Memory B cell (primary cell): ENCODE results near the gene UBAC1.

Experiments used
- ATAC-seq: fragments of 150-1000 bp; cut with Tn5 transposase; 2 replicates; pipeline ENCODE4 v1.10.0; 2021; ENCODE audit warnings: low read depth, mild to moderate bottlenecking, moderate library complexity
- DNase-seq, 2 donors: peaks; one replicate each; pipeline ENCODE4 v3.0.0; 2022; ENCODE audit warnings: low spot score in 2 of 2
- H3K27ac Mint-ChIP-seq: one replicate; pipeline ENCODE4 v1.8.0; 2022; ENCODE audit warnings: mild to moderate bottlenecking, moderate library complexity, mixed read lengths
- H3K27me3 Mint-ChIP-seq: one replicate; pipeline ENCODE4 v1.8.0; 2022; ENCODE audit warnings: mixed read lengths
- H3K36me3 Mint-ChIP-seq: one replicate; pipeline ENCODE4 v1.8.0; 2022; ENCODE audit warnings: mild to moderate bottlenecking, mixed read lengths
- H3K4me1 Mint-ChIP-seq: one replicate; pipeline ENCODE4 v1.8.0; 2022; ENCODE audit warnings: mixed read lengths
- H3K4me3 Mint-ChIP-seq: one replicate; pipeline ENCODE4 v1.8.0; 2022; ENCODE audit warnings: mild to moderate bottlenecking, moderate library complexity, mixed read lengths
- H3K9me3 Mint-ChIP-seq: one replicate; pipeline ENCODE4 v1.8.0; 2022; ENCODE audit warnings: mixed read lengths

Gene UBAC1

DNA sequence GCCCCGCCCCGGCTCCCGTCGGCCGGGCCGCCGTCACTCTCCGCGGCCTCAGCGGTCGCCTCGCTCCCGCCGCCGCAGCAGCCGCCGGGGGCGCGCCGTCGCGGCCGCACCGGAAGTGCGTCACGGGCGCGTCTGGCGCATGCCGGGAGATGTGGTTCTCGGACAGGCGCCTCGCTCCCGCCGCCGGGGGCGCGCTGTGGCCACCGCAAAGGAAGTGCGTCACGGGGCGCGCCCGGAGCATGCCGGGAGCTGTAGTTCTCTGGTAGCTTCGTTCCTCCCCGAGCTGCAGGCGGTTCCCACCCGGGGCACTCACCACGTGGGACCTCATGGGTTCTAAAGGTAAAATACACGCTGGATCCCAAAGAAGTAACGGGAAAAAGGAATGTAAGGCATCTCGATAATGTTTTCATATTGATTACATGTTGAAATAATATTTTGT is at the start of gene UBAC1:
UBAC1 (minus strand) TSS at position 97 of the 439 bp plus-strand sequence. CDS start 211 bp downstream, outside the sequence.
- peak within 1 kb of the TSS; percentile 85 for H3K27ac Mint-ChIP-seq
- no peaks in the 10 kb centered on the region for H3K9me3 Mint-ChIP-seq
- peak; percentile 94 for ATAC-seq
- H3K27me3 Mint-ChIP-seq = peaks cover 12% of the 10 kb centered on the region
- DNase-seq = peak; percentile 92 to 94
- H3K4me1 Mint-ChIP-seq = peaks cover 23% of the 10 kb centered on the region
- H3K4me3 Mint-ChIP-seq = peak within 1 kb of the TSS; percentile 88
- H3K36me3 Mint-ChIP-seq = peaks cover 4% of the 10 kb centered on the region

DNA sequence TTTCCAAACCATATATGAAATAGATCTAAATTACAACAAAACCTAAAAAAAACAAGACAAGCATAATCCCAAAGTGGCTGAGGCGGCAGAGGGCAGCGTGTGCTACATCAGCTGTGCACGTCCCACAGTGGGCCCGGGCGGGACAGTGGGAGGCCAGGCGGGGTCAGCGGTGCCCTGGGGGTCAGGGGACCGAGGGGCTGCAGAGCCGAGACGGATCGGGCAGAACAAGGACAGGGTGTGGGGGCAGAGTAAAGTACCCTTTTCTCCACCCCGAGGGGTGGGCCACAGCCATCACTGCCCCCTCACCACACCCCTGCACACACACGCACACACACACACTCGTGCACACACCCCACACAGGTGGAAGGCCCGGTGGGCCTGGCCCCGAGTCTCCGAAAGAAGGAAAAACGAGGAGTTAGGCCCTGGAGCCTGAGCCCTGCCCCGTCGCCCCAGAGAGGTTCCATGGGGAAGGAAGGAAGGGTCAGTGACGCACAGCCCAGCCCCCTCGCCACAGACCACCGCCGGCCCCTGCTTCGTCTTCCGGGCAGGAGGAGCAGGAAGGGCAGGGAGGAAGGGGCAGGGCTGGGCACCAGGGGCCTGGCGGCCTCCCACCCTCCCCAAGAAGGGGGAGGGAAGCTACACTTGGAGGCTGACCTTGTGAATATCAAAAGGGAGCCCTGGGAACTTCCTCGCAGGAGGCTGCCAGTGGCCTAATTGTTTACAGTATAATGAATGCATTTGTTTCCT is 49.6 kb upstream of the UBAC1 start:
- peaks cover 8% of the 10 kb centered on the region for H3K27me3 Mint-ChIP-seq
- H3K4me1 Mint-ChIP-seq = no peaks in the 10 kb centered on the region
- H3K36me3 Mint-ChIP-seq = no peaks in the 10 kb centered on the region
- H3K27ac Mint-ChIP-seq = no peak overlapping the region
- no peaks in the 10 kb centered on the region for H3K9me3 Mint-ChIP-seq
- no peak overlapping the region for H3K4me3 Mint-ChIP-seq
- DNase-seq (no peak), ATAC-seq (no peak)

- DNase-seq (no peak), ATAC-seq (no peak)
- H3K36me3 Mint-ChIP-seq = no peaks in the 10 kb centered on the region
- H3K27me3 Mint-ChIP-seq = peaks cover 8% of the 10 kb centered on the region
- no peaks in the 10 kb centered on the region for H3K9me3 Mint-ChIP-seq
- no peaks in the 10 kb centered on the region for H3K4me1 Mint-ChIP-seq
- H3K27ac Mint-ChIP-seq = no peak overlapping the region
- no peak overlapping the region for H3K4me3 Mint-ChIP-seq
Observed at GRCh38 chr9:136010176-136010575, 49.0 kb upstream of the UBAC1 start.

- Mint-ChIP-seq H3K4me3 (no peak overlapping the region), H3K27ac (no peak overlapping the region), H3K36me3 (no peaks in the 10 kb centered on the region), H3K9me3 (no peaks in the 10 kb centered on the region), H3K4me1 (no peaks in the 10 kb centered on the region), H3K27me3 (peaks cover 7% of the 10 kb centered on the region)
- DNase-seq (no peak), ATAC-seq (no peak)
Observed at GRCh38 chr9:136009516-136009915, 48.3 kb upstream of the UBAC1 start.

DNA sequence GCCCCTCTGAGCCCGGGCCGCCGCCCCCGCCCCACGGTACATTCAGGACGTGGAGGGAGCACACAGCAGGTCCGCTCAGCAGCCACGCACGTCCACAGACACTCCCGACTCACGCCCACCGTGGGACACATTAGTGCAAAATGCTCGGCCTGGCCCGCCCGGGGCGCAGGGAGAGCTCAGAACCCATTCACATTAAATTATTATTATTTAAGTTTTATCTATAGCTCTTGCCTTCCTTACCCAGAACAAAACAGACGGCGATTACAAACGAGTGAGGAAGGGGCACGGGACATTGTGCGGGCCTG is 47.5 kb upstream of the UBAC1 start:
- Mint-ChIP-seq H3K27me3 (peaks cover 8% of the 10 kb centered on the region), H3K36me3 (no peaks in the 10 kb centered on the region), H3K4me3 (no peak overlapping the region), H3K9me3 (no peaks in the 10 kb centered on the region), H3K4me1 (peaks cover 5% of the 10 kb centered on the region), H3K27ac (no peak overlapping the region)
- ATAC-seq (no peak), DNase-seq (no peak)

DNA sequence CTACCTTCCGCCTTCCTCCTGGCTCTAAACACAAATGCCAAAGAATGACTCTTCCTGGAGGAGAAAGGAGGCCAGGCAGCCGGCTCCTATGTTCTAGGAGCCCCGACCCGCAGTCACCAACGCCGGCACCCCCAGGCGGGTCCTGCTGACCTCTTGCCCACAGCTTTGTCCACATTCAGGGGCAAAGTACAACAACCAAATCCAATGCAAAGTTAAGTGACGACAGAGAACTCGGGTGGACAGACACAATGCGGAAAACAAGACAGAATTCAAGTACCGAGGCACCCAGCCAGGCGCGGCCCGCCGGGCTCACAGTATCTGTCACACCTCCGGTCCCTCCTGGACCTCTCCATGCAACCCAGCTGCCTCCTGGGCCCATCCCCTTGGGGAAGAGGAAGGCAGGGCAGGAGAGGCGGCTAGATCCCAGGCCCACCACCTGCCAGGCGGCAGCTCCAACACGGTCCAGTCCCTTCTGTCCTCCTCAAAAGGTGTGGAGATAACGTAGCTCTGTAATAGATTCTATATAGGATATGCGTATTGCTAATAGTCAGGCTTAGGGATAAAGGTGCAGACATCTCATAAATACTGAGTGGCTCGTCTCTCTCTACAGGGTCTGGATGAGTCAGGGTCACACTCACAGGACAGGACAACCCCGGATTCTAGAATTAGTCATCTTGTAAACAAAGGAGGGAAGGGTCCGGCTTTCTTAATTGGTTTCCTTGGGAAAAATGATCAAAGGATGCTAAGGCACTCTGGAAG is 46.9 kb upstream of the UBAC1 start:
- H3K36me3 Mint-ChIP-seq = no peaks in the 10 kb centered on the region
- ATAC-seq (no peak), DNase-seq (no peak)
- H3K4me1 Mint-ChIP-seq = peaks cover 5% of the 10 kb centered on the region
- H3K27ac Mint-ChIP-seq = no peak overlapping the region
- no peaks in the 10 kb centered on the region for H3K9me3 Mint-ChIP-seq
- H3K27me3 Mint-ChIP-seq = peaks cover 8% of the 10 kb centered on the region
- H3K4me3 Mint-ChIP-seq = no peak overlapping the region

DNA sequence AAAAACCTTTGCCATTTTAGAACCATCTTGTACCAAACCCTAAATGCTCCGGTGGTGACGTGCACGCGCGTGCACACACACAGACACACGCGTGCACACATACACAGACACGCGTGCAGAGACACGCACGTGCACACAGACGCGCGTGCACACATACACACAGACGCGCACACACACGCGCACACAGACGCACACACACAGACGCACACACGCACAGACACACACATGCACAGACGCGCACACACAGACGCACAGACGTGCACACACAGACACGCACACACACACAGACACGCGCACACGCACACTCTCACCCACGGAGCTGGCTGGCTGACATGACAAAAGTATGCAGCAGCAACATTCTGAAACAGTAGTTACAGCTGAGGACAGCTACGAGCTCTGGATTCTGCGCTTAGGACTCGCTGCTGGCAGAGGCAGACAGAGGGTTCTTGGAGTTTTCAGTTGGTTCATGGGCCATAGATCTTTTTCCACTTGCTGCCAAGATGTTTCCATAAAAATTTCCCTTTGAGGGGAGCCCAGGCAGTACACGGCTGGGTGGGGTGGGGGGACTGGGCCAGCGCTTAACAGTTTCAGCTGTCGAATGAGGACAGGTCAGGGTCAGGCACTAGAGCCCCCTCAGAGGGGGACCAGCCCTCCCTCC is 46.2 kb upstream of the UBAC1 start:
- H3K27me3 Mint-ChIP-seq = peaks cover 10% of the 10 kb centered on the region
- no peak overlapping the region for H3K4me3 Mint-ChIP-seq
- H3K4me1 Mint-ChIP-seq = peaks cover 5% of the 10 kb centered on the region

GRCh38 chr9:136006169-136006568 is 45.0 kb upstream of the UBAC1 start:
- DNase-seq (no peak), ATAC-seq (no peak)
- Mint-ChIP-seq H3K27me3 (peaks cover 10% of the 10 kb centered on the region), H3K9me3 (no peaks in the 10 kb centered on the region), H3K4me3 (no peak overlapping the region), H3K36me3 (no peaks in the 10 kb centered on the region), H3K27ac (no peak overlapping the region), H3K4me1 (peaks cover 5% of the 10 kb centered on the region)

More for the DNA sequence above, 46.2 kb upstream of the UBAC1 start:
- DNase-seq (no peak), ATAC-seq (no peak)
- Mint-ChIP-seq H3K9me3 (no peaks in the 10 kb centered on the region), H3K27ac (no peak overlapping the region), H3K36me3 (no peaks in the 10 kb centered on the region)

- H3K27ac Mint-ChIP-seq = no peak overlapping the region
- DNase-seq (no peak), ATAC-seq (no peak)
- peaks cover 10% of the 10 kb centered on the region for H3K27me3 Mint-ChIP-seq
- no peak overlapping the region for H3K4me3 Mint-ChIP-seq
- no peaks in the 10 kb centered on the region for H3K36me3 Mint-ChIP-seq
- peaks cover 5% of the 10 kb centered on the region for H3K4me1 Mint-ChIP-seq
- H3K9me3 Mint-ChIP-seq = no peaks in the 10 kb centered on the region
Observed at GRCh38 chr9:136004712-136005111, 43.5 kb upstream of the UBAC1 start.

DNA sequence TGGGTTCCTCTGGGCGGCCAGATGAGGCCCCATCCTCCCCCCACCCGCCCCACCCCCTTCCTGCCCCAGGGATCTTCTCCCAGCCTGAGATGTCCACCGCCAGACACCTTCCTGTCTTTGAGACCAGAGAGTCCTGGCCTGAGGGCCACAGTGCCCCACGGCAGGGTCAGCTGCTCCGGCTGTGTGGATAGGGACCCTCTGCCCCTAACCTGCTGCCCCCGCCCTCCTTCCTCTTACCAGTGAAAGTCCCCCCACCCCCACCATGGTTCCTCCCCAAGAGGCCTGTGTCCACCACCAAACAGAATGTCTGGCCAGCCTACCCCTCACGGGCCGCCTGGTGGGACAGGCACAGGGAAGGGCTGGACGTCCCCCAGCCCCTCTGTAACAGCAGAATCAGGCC is 43.0 kb upstream of the UBAC1 start:
- no peak for ATAC-seq
- peaks cover 10% of the 10 kb centered on the region for H3K27me3 Mint-ChIP-seq

DNA sequence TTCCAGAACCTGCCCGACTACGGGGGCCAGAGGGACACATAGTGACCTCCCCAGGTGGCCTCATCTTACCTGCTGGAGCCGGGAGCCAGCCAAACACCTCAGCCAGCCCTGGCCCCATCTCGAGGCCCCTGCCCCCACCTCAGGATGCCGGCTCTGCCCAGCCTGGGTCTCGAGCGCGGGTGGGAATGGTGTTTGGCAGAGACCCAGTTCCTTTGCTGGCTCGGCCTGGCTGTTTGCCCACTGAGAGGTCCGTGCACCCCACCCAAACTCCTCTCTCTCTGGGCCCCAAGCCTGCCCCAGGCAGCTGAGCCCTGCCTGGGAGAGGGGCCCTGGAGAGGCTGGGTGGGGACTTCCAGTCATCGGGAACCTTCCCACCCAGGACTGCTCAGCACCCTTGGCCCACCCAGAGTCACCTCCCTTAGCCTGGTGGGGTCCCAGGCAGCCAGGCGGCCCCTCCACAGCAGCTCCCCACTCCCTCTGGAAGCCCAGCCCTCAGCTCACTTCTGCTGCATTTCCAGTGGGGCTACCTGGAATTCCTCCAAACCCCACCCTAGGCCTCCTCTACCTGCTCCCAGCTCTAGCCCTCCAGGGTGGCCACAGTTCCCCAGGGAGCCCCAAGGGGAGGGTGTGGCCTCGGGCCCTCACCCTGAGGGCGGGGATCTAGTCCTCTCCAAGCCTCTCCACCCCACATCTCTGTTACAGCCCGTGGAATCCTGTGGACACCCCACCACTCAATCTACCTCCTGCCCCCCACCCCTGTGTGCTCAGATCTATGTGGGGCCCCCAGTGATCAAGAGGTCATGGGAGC is 42.4 kb upstream of the UBAC1 start:
- ATAC-seq (no peak), DNase-seq (no peak)
- Mint-ChIP-seq H3K4me1 (peaks cover 5% of the 10 kb centered on the region), H3K4me3 (no peak overlapping the region), H3K27me3 (peaks cover 10% of the 10 kb centered on the region), H3K9me3 (no peaks in the 10 kb centered on the region), H3K27ac (no peak overlapping the region), H3K36me3 (no peaks in the 10 kb centered on the region)

More for the DNA sequence above, 43.0 kb upstream of the UBAC1 start:
- no peak overlapping the region for H3K27ac Mint-ChIP-seq
- H3K4me3 Mint-ChIP-seq = no peak overlapping the region
- DNase-seq = no peak
- no peaks in the 10 kb centered on the region for H3K36me3 Mint-ChIP-seq
- H3K9me3 Mint-ChIP-seq = no peaks in the 10 kb centered on the region
- H3K4me1 Mint-ChIP-seq = peaks cover 5% of the 10 kb centered on the region

GRCh38 chr9:136002881-136003280 is 41.7 kb upstream of the UBAC1 start:
- DNase-seq (no peak), ATAC-seq (no peak)
- Mint-ChIP-seq H3K27ac (no peak overlapping the region), H3K36me3 (no peaks in the 10 kb centered on the region), H3K4me1 (peaks cover 5% of the 10 kb centered on the region), H3K4me3 (no peak overlapping the region), H3K9me3 (no peaks in the 10 kb centered on the region), H3K27me3 (peaks cover 10% of the 10 kb centered on the region)

DNA sequence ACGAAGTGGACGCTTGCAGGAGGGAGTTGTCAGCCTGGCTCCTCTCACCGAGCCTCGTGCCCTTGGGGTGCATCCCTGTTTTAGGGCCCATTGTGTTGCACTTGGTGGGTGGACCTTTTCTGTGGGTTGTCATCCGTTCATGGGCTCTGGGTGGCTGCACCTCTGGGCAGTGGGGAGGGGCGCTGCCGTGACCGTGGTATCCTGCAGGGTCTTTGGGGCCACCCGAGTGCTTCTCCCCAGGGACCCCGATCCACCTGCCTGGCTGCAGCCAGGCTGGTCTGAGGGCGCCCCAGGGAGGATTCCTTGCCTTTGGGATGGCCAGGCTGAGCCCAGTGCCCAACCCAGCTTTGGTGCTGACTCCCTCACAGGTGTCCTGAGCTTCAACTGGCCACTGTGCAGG is 41.0 kb upstream of the UBAC1 start:
- ATAC-seq (no peak), DNase-seq (no peak)
- H3K4me3 Mint-ChIP-seq = no peak overlapping the region
- no peak overlapping the region for H3K27ac Mint-ChIP-seq
- H3K4me1 Mint-ChIP-seq = peaks cover 5% of the 10 kb centered on the region
- H3K9me3 Mint-ChIP-seq = no peaks in the 10 kb centered on the region
- no peaks in the 10 kb centered on the region for H3K36me3 Mint-ChIP-seq
- H3K27me3 Mint-ChIP-seq = peaks cover 7% of the 10 kb centered on the region

- Mint-ChIP-seq H3K4me1 (peaks cover 5% of the 10 kb centered on the region), H3K27me3 (peaks cover 7% of the 10 kb centered on the region), H3K9me3 (no peaks in the 10 kb centered on the region), H3K27ac (no peak overlapping the region), H3K4me3 (no peak overlapping the region), H3K36me3 (no peaks in the 10 kb centered on the region)
- no peak for ATAC-seq
- DNase-seq = no peak
Observed at GRCh38 chr9:136001231-136001630, 40.1 kb upstream of the UBAC1 start.
